ENCODE measurements around the gene NKX2-3.

Gene NKX2-3

GRCh38 chr10:99520040-99520846 is 12.5 kb upstream of the NKX2-3 start:
- H3K27me3 ChIP-seq (ENCODE audit: control insufficient read depth, insufficient read depth, low read length, poor library complexity, severe bottlenecking) = peaks cover 100% of the 10 kb centered on the region
- H3K27ac ChIP-seq (ENCODE audit: insufficient read depth, low read depth, low read length, poor library complexity, severe bottlenecking) = no peak overlapping the region
- H3K4me3 ChIP-seq (ENCODE audit: insufficient read depth, low read depth, low read length) = no peak overlapping the region
- H3K4me1 ChIP-seq (ENCODE audit: control insufficient read depth, insufficient read depth, low read length) = peaks cover 38% of the 10 kb centered on the region
- 3 to 4% methylated on average over 48 of the region's 48 CpGs for WGBS, 2 experiments
- H3K9me3 ChIP-seq (ENCODE audit: control insufficient read depth, low read length) = no peaks in the 10 kb centered on the region
- no peaks in the 10 kb centered on the region for H3K36me3 ChIP-seq (ENCODE audit: control insufficient read depth, insufficient read depth, low read length)

GRCh38 chr10:99520847-99521764 is 11.6 kb upstream of the NKX2-3 start:
- H3K27ac ChIP-seq (ENCODE audit: insufficient read depth, low read depth, low read length, poor library complexity, severe bottlenecking) = no peak overlapping the region
- H3K36me3 ChIP-seq (ENCODE audit: control insufficient read depth, insufficient read depth, low read length) = no peaks in the 10 kb centered on the region
- H3K9me3 ChIP-seq (ENCODE audit: control insufficient read depth, low read length) = no peaks in the 10 kb centered on the region
- 5 to 6% methylated on average over 46 of the region's 46 CpGs for WGBS, 2 experiments
- H3K27me3 ChIP-seq (ENCODE audit: control insufficient read depth, insufficient read depth, low read length, poor library complexity, severe bottlenecking) = peaks cover 100% of the 10 kb centered on the region
- no peak overlapping the region for H3K4me3 ChIP-seq (ENCODE audit: insufficient read depth, low read depth, low read length)
- H3K4me1 ChIP-seq (ENCODE audit: control insufficient read depth, insufficient read depth, low read length) = peaks cover 38% of the 10 kb centered on the region

DNA sequence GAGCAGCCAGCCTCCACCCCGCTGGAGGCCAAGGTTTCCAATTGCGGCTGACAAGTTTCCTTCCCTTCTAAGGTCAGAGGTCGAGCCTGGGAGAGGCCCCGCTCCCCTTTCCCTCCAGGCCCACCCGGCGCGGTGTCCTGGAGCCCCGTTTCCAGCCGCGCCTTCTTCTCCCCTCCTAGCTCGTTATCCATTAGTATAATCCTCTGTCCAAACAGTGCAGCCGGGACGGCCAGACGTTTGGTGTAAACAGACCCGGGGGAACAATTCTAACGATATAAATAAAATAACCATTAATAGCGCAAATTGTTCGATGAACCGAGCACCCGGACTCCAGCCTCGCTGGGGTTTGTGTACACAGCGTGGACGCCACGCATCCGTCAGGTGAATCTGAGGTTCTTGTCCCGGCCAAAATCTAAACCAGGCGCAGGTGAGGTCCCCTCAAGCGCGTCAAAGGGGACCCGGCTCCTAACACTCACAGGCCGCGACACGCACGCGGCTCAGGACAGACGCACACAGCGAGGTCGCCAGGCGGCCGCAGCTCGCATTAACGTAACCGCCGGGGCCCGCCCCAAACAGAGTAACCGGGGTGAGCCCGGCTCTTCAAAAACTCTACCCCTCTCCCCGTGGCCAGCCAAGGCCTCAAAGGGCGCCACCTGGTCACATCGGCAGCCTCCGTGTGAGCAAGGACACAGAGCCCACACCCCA is 10.8 kb upstream of the NKX2-3 start:
- Histone ChIP-seq H3K36me3 (ENCODE audit: control insufficient read depth, insufficient read depth, low read length) (no peaks in the 10 kb centered on the region), H3K4me3 (ENCODE audit: insufficient read depth, low read depth, low read length) (no peak overlapping the region), H3K9me3 (ENCODE audit: control insufficient read depth, low read length) (no peaks in the 10 kb centered on the region), H3K27me3 (ENCODE audit: control insufficient read depth, insufficient read depth, low read length, poor library complexity, severe bottlenecking) (peaks cover 100% of the 10 kb centered on the region), H3K27ac (ENCODE audit: insufficient read depth, low read depth, low read length, poor library complexity, severe bottlenecking) (no peak overlapping the region), H3K4me1 (ENCODE audit: control insufficient read depth, insufficient read depth, low read length) (peaks cover 38% of the 10 kb centered on the region)
- WGBS, 2 experiments = 3% methylated on average over 51 of the region's 51 CpGs

DNA sequence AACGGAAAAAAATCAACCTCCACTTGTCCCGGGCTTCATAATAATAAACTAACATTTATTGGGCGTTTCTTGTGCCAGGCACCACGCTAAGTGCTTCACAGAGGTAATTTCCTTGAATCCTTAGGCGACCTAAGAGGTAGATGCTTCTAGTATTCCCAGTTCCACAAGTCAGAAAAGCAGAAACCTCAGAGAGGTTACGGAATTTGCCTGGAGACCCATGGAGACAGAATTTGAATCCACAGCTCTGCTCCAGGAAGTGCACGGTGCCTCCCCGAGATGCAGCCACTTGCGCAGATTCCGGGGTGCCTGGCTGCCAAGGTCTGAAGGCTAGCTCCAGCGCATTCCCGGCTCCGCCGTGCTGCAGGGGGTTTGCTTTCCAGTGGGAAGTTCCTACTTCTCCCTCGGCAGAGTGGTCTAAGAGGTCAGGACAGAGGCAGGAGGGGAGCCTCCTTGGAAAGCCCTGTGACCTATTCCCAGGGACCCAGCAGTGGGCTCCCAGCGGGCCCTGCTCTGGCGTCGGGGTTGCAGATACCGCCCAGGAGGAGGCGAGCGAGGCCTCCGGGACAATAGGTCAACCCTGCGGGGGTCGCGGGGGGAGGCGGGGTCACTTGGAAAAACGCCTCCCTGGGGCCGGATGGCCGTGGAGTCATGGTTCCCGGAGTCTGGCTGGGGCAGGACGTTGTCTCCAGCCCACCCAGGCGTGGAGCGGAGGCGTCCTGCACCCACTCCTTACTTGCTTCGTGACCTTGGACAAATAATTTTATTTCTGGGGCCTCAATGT is 10.1 kb upstream of the NKX2-3 start:
- no peaks in the 10 kb centered on the region for H3K36me3 ChIP-seq (ENCODE audit: control insufficient read depth, insufficient read depth, low read length)
- H3K9me3 ChIP-seq (ENCODE audit: control insufficient read depth, low read length) = no peaks in the 10 kb centered on the region
- no peak overlapping the region for H3K27ac ChIP-seq (ENCODE audit: insufficient read depth, low read depth, low read length, poor library complexity, severe bottlenecking)
- 2% methylated on average over 35 of the region's 35 CpGs for WGBS, 2 experiments
- peaks cover 100% of the 10 kb centered on the region for H3K27me3 ChIP-seq (ENCODE audit: control insufficient read depth, insufficient read depth, low read length, poor library complexity, severe bottlenecking)
- H3K4me3 ChIP-seq (ENCODE audit: insufficient read depth, low read depth, low read length) = no peak overlapping the region
- H3K4me1 ChIP-seq (ENCODE audit: control insufficient read depth, insufficient read depth, low read length) = peaks cover 38% of the 10 kb centered on the region

- H3K4me3 ChIP-seq (ENCODE audit: insufficient read depth, low read depth, low read length) = no peak overlapping the region
- 1 to 2% methylated on average over 25 of the region's 25 CpGs for WGBS, 2 experiments
- no peaks in the 10 kb centered on the region for H3K36me3 ChIP-seq (ENCODE audit: control insufficient read depth, insufficient read depth, low read length)
- H3K27ac ChIP-seq (ENCODE audit: insufficient read depth, low read depth, low read length, poor library complexity, severe bottlenecking) = no peak overlapping the region
- peaks cover 100% of the 10 kb centered on the region for H3K27me3 ChIP-seq (ENCODE audit: control insufficient read depth, insufficient read depth, low read length, poor library complexity, severe bottlenecking)
- H3K4me1 ChIP-seq (ENCODE audit: control insufficient read depth, insufficient read depth, low read length) = peaks cover 38% of the 10 kb centered on the region
- no peaks in the 10 kb centered on the region for H3K9me3 ChIP-seq (ENCODE audit: control insufficient read depth, low read length)
Measured at GRCh38 chr10:99523251-99523773, 9.4 kb upstream of the NKX2-3 start.

GRCh38 chr10:99524050-99524666 is 8.6 kb upstream of the NKX2-3 start:
- 5 to 6% methylated on average over 9 to 10 of the region's 10 CpGs for WGBS, 2 experiments
- H3K27ac ChIP-seq (ENCODE audit: insufficient read depth, low read depth, low read length, poor library complexity, severe bottlenecking) = no peak overlapping the region
- no peaks in the 10 kb centered on the region for H3K9me3 ChIP-seq (ENCODE audit: control insufficient read depth, low read length)
- peaks cover 100% of the 10 kb centered on the region for H3K27me3 ChIP-seq (ENCODE audit: control insufficient read depth, insufficient read depth, low read length, poor library complexity, severe bottlenecking)
- H3K36me3 ChIP-seq (ENCODE audit: control insufficient read depth, insufficient read depth, low read length) = no peaks in the 10 kb centered on the region
- peaks cover 38% of the 10 kb centered on the region for H3K4me1 ChIP-seq (ENCODE audit: control insufficient read depth, insufficient read depth, low read length)
- no peak overlapping the region for H3K4me3 ChIP-seq (ENCODE audit: insufficient read depth, low read depth, low read length)

GRCh38 chr10:99524736-99525380 is 7.9 kb upstream of the NKX2-3 start:
- peaks cover 32% of the 10 kb centered on the region for H3K4me1 ChIP-seq (ENCODE audit: control insufficient read depth, insufficient read depth, low read length)
- no peaks in the 10 kb centered on the region for H3K36me3 ChIP-seq (ENCODE audit: control insufficient read depth, insufficient read depth, low read length)
- 9 to 11% methylated on average over 10 of the region's 10 CpGs for WGBS, 2 experiments
- no peaks in the 10 kb centered on the region for H3K9me3 ChIP-seq (ENCODE audit: control insufficient read depth, low read length)
- no peak overlapping the region for H3K4me3 ChIP-seq (ENCODE audit: insufficient read depth, low read depth, low read length)
- peaks cover 100% of the 10 kb centered on the region for H3K27me3 ChIP-seq (ENCODE audit: control insufficient read depth, insufficient read depth, low read length, poor library complexity, severe bottlenecking)
- H3K27ac ChIP-seq (ENCODE audit: insufficient read depth, low read depth, low read length, poor library complexity, severe bottlenecking) = no peak overlapping the region

DNA sequence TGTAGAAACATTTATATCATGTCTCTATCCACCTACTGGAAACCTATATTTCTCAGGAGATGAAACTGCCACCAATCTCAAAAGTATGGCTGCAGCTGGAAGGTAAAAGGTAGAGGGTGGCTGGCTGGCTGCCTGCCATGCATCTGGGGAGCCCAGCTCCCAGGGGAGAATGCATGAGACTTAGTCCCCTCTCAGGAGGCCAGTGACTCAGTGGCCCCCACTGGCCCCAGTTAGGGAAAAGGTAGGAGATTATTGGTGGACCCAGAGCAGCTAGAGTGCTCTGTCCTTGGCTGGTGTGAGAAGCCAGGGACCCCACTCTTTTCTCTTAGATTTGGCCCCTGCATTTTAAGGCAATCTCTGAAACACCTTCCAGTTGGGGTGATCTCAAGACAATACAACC is 6.8 kb upstream of the NKX2-3 start:
- Histone ChIP-seq H3K27ac (ENCODE audit: insufficient read depth, low read depth, low read length, poor library complexity, severe bottlenecking) (no peak overlapping the region), H3K4me1 (ENCODE audit: control insufficient read depth, insufficient read depth, low read length) (peaks cover 32% of the 10 kb centered on the region), H3K4me3 (ENCODE audit: insufficient read depth, low read depth, low read length) (no peak overlapping the region), H3K27me3 (ENCODE audit: control insufficient read depth, insufficient read depth, low read length, poor library complexity, severe bottlenecking) (peaks cover 100% of the 10 kb centered on the region), H3K36me3 (ENCODE audit: control insufficient read depth, insufficient read depth, low read length) (no peaks in the 10 kb centered on the region), H3K9me3 (ENCODE audit: control insufficient read depth, low read length) (no peaks in the 10 kb centered on the region)
